Dendritic cell treated with granulocyte-macrophage colony-stimulating factor and Interleukin-4, amounts not matched to agents 40 ng/mL and 50 ng/mL, for 4 days (primary cell): ENCODE measurements around the gene SMU1.

ENCODE experiments used
- H3K27ac Mint-ChIP-seq: one replicate; pipeline ENCODE4 v1.8.0; 2022; ENCODE audit warnings: mild to moderate bottlenecking, mixed read lengths
- H3K27me3 Mint-ChIP-seq: one replicate; pipeline ENCODE4 v1.8.0; 2022; ENCODE audit warnings: mild to moderate bottlenecking, mixed read lengths
- H3K36me3 Mint-ChIP-seq: one replicate; pipeline ENCODE4 v1.8.0; 2022; ENCODE audit warnings: low read depth, mixed read lengths
- H3K4me1 Mint-ChIP-seq: one replicate; pipeline ENCODE4 v1.8.0; 2022; ENCODE audit warnings: low read depth, mixed read lengths
- H3K4me3 Mint-ChIP-seq: one replicate; pipeline ENCODE4 v1.8.0; 2022; ENCODE audit warnings: mild to moderate bottlenecking, moderate library complexity, mixed read lengths
- H3K9me3 Mint-ChIP-seq: one replicate; pipeline ENCODE4 v1.8.0; 2022; ENCODE audit warnings: mixed read lengths
- intact Hi-C: fragments of 100-400 bp; cut with micrococcal nuclease; formaldehyde crosslinking; loops from one replicate; pipeline ENCODE4 v1.15.0; 2022

The SMU1 gene

GRCh38 chr9:33046061-33046460 is 30.4 kb downstream of the SMU1 start:
- H3K27ac Mint-ChIP-seq = no peak overlapping the region
- intact Hi-C loops = no loop called here

GRCh38 chr9:33044677-33045282 is 31.7 kb downstream of the SMU1 start:
- H3K36me3 Mint-ChIP-seq = peaks cover 55% of the 10 kb centered on the region
- no peaks in the 10 kb centered on the region for H3K27me3 Mint-ChIP-seq
- H3K4me3 Mint-ChIP-seq = peak overlapping the region; percentile 77
- H3K9me3 Mint-ChIP-seq = no peaks in the 10 kb centered on the region
- peak overlapping the region; percentile 90 for H3K27ac Mint-ChIP-seq
- intact Hi-C loops = loop anchor here (5.0 kb wide), 1 partner anchor 33 kb away; the partner anchor contains the start of gene SMU1
- H3K4me1 Mint-ChIP-seq = peaks cover 34% of the 10 kb centered on the region

More at GRCh38 chr9:33046061-33046460, 30.4 kb downstream of the SMU1 start:
- no peaks in the 10 kb centered on the region for H3K27me3 Mint-ChIP-seq
- H3K36me3 Mint-ChIP-seq = peaks cover 48% of the 10 kb centered on the region
- no peaks in the 10 kb centered on the region for H3K9me3 Mint-ChIP-seq
- peaks cover 33% of the 10 kb centered on the region for H3K4me1 Mint-ChIP-seq
- H3K4me3 Mint-ChIP-seq = no peak overlapping the region

GRCh38 chr9:33044162-33044673 is 32.3 kb downstream of the SMU1 start:
- Mint-ChIP-seq H3K27ac (peak overlapping the region; percentile 90), H3K36me3 (peaks cover 55% of the 10 kb centered on the region), H3K4me1 (peaks cover 34% of the 10 kb centered on the region), H3K27me3 (no peaks in the 10 kb centered on the region), H3K9me3 (no peaks in the 10 kb centered on the region), H3K4me3 (peak overlapping the region; percentile 77)
- intact Hi-C loops = loop anchor here (5.0 kb wide), 1 partner anchor 33 kb away; the partner anchor contains the start of gene SMU1

GRCh38 chr9:33043671-33044070 is 32.8 kb downstream of the SMU1 start:
- Mint-ChIP-seq H3K9me3 (no peaks in the 10 kb centered on the region), H3K4me3 (peak overlapping the region; percentile 77), H3K4me1 (peaks cover 34% of the 10 kb centered on the region), H3K27ac (peak overlapping the region; percentile 90), H3K27me3 (no peaks in the 10 kb centered on the region), H3K36me3 (peaks cover 55% of the 10 kb centered on the region)
- intact Hi-C loops = loop anchor here (5.0 kb wide), 1 partner anchor 34 kb away; the partner anchor contains the start of gene SMU1

GRCh38 chr9:33042473-33042872 is 34.0 kb downstream of the SMU1 start:
- Mint-ChIP-seq H3K27me3 (no peaks in the 10 kb centered on the region), H3K4me1 (peaks cover 34% of the 10 kb centered on the region), H3K9me3 (no peaks in the 10 kb centered on the region), H3K27ac (peak overlapping the region; percentile 90), H3K4me3 (no peak overlapping the region), H3K36me3 (peaks cover 55% of the 10 kb centered on the region)
- intact Hi-C loops = loop anchor here (5.0 kb wide), 1 partner anchor 35 kb away; the partner anchor contains the start of gene SMU1

GRCh38 chr9:33041432-33042188 is 34.9 kb downstream of the SMU1 start:
- intact Hi-C loops = loop anchor here (2.0 to 5.0 kb wide), 2 partner anchors 15 to 36 kb away; partner anchors contain the start of gene SMU1
- peaks cover 34% of the 10 kb centered on the region for H3K4me1 Mint-ChIP-seq
- H3K4me3 Mint-ChIP-seq = no peak overlapping the region
- peak overlapping the region; percentile 56 for H3K27ac Mint-ChIP-seq
- no peaks in the 10 kb centered on the region for H3K27me3 Mint-ChIP-seq
- H3K9me3 Mint-ChIP-seq = no peaks in the 10 kb centered on the region
- H3K36me3 Mint-ChIP-seq = peaks cover 55% of the 10 kb centered on the region

GRCh38 chr9:33040792-33041431 is 35.6 kb downstream of the SMU1 start:
- peaks cover 39% of the 10 kb centered on the region for H3K4me1 Mint-ChIP-seq
- H3K4me3 Mint-ChIP-seq = no peak overlapping the region
- H3K27ac Mint-ChIP-seq = peak overlapping the region; percentile 56
- H3K36me3 Mint-ChIP-seq = peaks cover 55% of the 10 kb centered on the region
- H3K27me3 Mint-ChIP-seq = no peaks in the 10 kb centered on the region
- intact Hi-C loops = loop anchor here (2.0 to 5.0 kb wide), 2 partner anchors 14 to 36 kb away; partner anchors contain the start of gene SMU1
- H3K9me3 Mint-ChIP-seq = no peaks in the 10 kb centered on the region

- H3K4me3 Mint-ChIP-seq = no peak overlapping the region
- intact Hi-C loops = no loop called here
- peaks cover 31% of the 10 kb centered on the region for H3K4me1 Mint-ChIP-seq
- H3K9me3 Mint-ChIP-seq = no peaks in the 10 kb centered on the region
- peaks cover 97% of the 10 kb centered on the region for H3K36me3 Mint-ChIP-seq
- no peaks in the 10 kb centered on the region for H3K27me3 Mint-ChIP-seq
- no peak overlapping the region for H3K27ac Mint-ChIP-seq
Observed at GRCh38 chr9:33032865-33033264, 43.6 kb downstream of the SMU1 start.

GRCh38 chr9:33032292-33032691 is 44.2 kb downstream of the SMU1 start:
- Mint-ChIP-seq H3K27ac (no peak overlapping the region), H3K27me3 (no peaks in the 10 kb centered on the region), H3K4me3 (no peak overlapping the region), H3K36me3 (peaks cover 97% of the 10 kb centered on the region), H3K4me1 (peaks cover 37% of the 10 kb centered on the region), H3K9me3 (no peaks in the 10 kb centered on the region)
- intact Hi-C loops = no loop called here

GRCh38 chr9:33030285-33030684 is 46.2 kb downstream of the SMU1 start:
- Mint-ChIP-seq H3K36me3 (peaks cover 95% of the 10 kb centered on the region), H3K27me3 (no peaks in the 10 kb centered on the region), H3K4me1 (peaks cover 47% of the 10 kb centered on the region), H3K9me3 (no peaks in the 10 kb centered on the region), H3K4me3 (no peak overlapping the region), H3K27ac (no peak overlapping the region)
- intact Hi-C loops = no loop called here

GRCh38 chr9:33029231-33029786 is 47.2 kb downstream of the SMU1 start:
- peaks cover 85% of the 10 kb centered on the region for H3K36me3 Mint-ChIP-seq
- intact Hi-C loops = loop anchor here (10.0 kb wide), 1 partner anchor 45 kb away; the partner anchor contains the start of gene SMU1
- no peak overlapping the region for H3K27ac Mint-ChIP-seq
- peaks cover 48% of the 10 kb centered on the region for H3K4me1 Mint-ChIP-seq
- no peak overlapping the region for H3K4me3 Mint-ChIP-seq
- H3K9me3 Mint-ChIP-seq = no peaks in the 10 kb centered on the region
- H3K27me3 Mint-ChIP-seq = no peaks in the 10 kb centered on the region

GRCh38 chr9:33025572-33026342 is 50.7 kb downstream of the SMU1 start:
- H3K27ac Mint-ChIP-seq = peak overlapping the region; percentile 92
- H3K27me3 Mint-ChIP-seq = no peaks in the 10 kb centered on the region
- H3K4me1 Mint-ChIP-seq = peaks cover 67% of the 10 kb centered on the region
- peak overlapping the region; percentile 90 for H3K4me3 Mint-ChIP-seq
- intact Hi-C loops = loop anchor here (2.0 to 10.0 kb wide), 2 partner anchors 15 to 49 kb away; partner anchors contain the start of gene SMU1
- peaks cover 55% of the 10 kb centered on the region for H3K36me3 Mint-ChIP-seq
- no peaks in the 10 kb centered on the region for H3K9me3 Mint-ChIP-seq
